Gastrocnemius medialis (tissue), 4 donors: ENCODE data around the gene CSRNP3.

Experiments used
- CTCF ChIP-seq, 5 experiments: fragments of 450-650 bp in 3 of 5; fragments of 200-600 bp in 2 of 5; sonication (generic) in 2 of 5; IDR thresholded peaks in 4 of 5; conservative IDR thresholded peaks in 1 of 5; 1 replicate in 4 of 5; 2 replicates in 1 of 5; pipeline ENCODE4 v1.5.1; 2016 to 2019; ENCODE audit warnings: antibody characterized with exemption in 5 of 5, mild to moderate bottlenecking in 3 of 5, moderate library complexity in 3 of 5
- POLR2A ChIP-seq, 2 donors: fragments of 450-650 bp; IDR thresholded peaks; one replicate each; pipeline ENCODE4 v1.6.1; 2017; ENCODE audit warnings: antibody characterized with exemption in 2 of 2, mild to moderate bottlenecking in 2 of 2, moderate library complexity in 2 of 2

GRCh38 chr2:165634855-165635254 lies 165.4 kb downstream of the CSRNP3 start:
- no peak for TF ChIP-seq CTCF (IDR thresholded peaks at IDR 0.05 in 4 of 5, conservative IDR thresholded peaks at IDR 0.05 in 1 of 5)
- TF ChIP-seq POLR2A (IDR thresholded peaks at IDR 0.05) = no peak
